ENCODE results near the gene ITPR3.

- TF ChIP-seq POLR2A (IDR thresholded peaks at IDR 0.05), result no peak
- no peak for TF ChIP-seq CTCF (IDR thresholded peaks at IDR 0.05)
Observed at GRCh38 chr6:33633462-33634158, 12.5 kb downstream of the ITPR3 start.
